ENCODE data around the gene TTC27.

Gene TTC27

DNA sequence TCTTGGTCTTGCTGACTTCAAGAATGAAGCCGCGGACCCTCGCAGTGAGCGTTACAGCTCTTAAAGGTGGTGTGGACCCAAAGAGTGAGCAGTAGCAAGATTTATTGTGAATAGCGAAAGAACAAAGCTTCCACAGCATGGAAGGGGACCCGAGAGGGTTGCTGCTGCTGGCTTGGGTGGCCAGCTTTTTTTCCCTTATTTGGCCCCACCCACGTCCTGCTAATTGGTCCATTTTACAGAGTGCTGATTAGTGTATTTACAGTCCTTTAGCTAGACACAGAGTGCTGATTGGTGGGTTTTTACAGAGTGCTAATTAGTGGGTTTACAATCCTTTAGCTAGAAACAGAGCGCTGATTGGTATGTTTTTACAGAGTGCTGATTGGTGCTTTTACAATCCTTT, 230.9 kb downstream of the TTC27 start:
- Histone ChIP-seq H2BK15ac (ENCODE audit: low read length) (no peak overlapping the region), H3K79me1 (ENCODE audit: low read depth, low read length) (no peaks in the 10 kb centered on the region), H4K8ac (ENCODE audit: low read depth, low read length) (no peak overlapping the region), H3K18ac (ENCODE audit: low read length) (no peak overlapping the region), H3K9ac (ENCODE audit: low read depth, low read length, poor library complexity) (no peak overlapping the region), H3K4ac (ENCODE audit: low read length) (no peak overlapping the region), H2AK5ac (ENCODE audit: low read depth, low read length) (no peak overlapping the region), H3K27ac (replicated peaks; ENCODE audit: low read length) (no peak overlapping the region), H3K4me2 (ENCODE audit: insufficient read depth, low read length, poor library complexity, severe bottlenecking) (no peak overlapping the region), H4K91ac (ENCODE audit: low read depth, low read length, poor library complexity) (no peak overlapping the region), H3K9me3 (replicated peaks in 1 of 2; ENCODE audit: control insufficient read depth in 2 of 2, insufficient read depth in 1 of 2, low read depth in 1 of 2, low read length in 2 of 2) (no peaks in the 10 kb centered on the region), H3K36me3 (replicated peaks in 1 of 2; ENCODE audit: control insufficient read depth in 2 of 2, insufficient read depth in 2 of 2, low read length in 2 of 2) (no peaks in the 10 kb centered on the region), H3K4me3 (ENCODE audit: low read length in 2 of 2) (no peak overlapping the region), H3K14ac (ENCODE audit: low read length) (no peak overlapping the region), H2BK120ac (ENCODE audit: low read depth, low read length) (no peak overlapping the region), H2AFZ (ENCODE audit: low read length) (no peak overlapping the region), H3K23ac (ENCODE audit: low read depth, low read length, poor library complexity) (no peak overlapping the region), H3K4me1 (ENCODE audit: control insufficient read depth in 2 of 2, insufficient read depth in 1 of 2, low read depth in 1 of 2, low read length in 2 of 2) (peaks cover 4 to 5% of the 10 kb centered on the region in 2 donors), H2BK12ac (ENCODE audit: low read length) (no peak overlapping the region), H3K27me3 (ENCODE audit: control insufficient read depth in 3 of 3, insufficient read depth in 3 of 3, low read depth in 1 of 3, low read length in 3 of 3) (no peaks in the 10 kb centered on the region), H2BK5ac (ENCODE audit: low read length) (no peak overlapping the region)
- no CpG with 5 or more reads among the region's 8 CpGs for WGBS, 2 donors (ENCODE audit: extremely low coverage in 2 of 2, insufficient read length in 2 of 2, insufficient replicate concordance in 1 of 2)
- DNase-seq (ENCODE audit: low spot score), result no peak

DNA sequence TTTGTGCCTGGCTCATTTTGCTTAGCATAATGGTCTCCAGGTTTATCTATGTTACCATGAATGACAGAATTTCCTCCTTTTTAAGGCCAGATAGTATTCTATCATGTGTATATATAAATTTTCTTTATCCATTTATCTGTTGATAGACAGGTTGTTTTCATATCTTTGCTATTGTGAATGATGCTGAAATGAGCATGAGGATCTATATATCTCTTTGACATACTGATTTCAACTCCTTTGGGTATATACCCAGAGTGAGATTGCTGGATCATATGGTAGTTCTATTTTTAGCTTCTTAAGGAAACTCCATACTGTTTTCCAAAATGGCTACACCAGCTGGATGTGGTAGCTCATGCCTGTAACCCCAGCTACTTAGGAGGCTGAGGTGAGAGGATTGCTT, 232.5 kb downstream of the TTC27 start:
- Histone ChIP-seq H3K18ac (ENCODE audit: low read length) (no peak overlapping the region), H3K9ac (ENCODE audit: low read depth, low read length, poor library complexity) (no peak overlapping the region), H3K9me3 (replicated peaks in 1 of 2; ENCODE audit: control insufficient read depth in 2 of 2, insufficient read depth in 1 of 2, low read depth in 1 of 2, low read length in 2 of 2) (no peaks in the 10 kb centered on the region), H3K27me3 (ENCODE audit: control insufficient read depth in 3 of 3, insufficient read depth in 3 of 3, low read depth in 1 of 3, low read length in 3 of 3) (no peaks in the 10 kb centered on the region), H2BK12ac (ENCODE audit: low read length) (no peak overlapping the region), H3K4me1 (ENCODE audit: control insufficient read depth in 2 of 2, insufficient read depth in 1 of 2, low read depth in 1 of 2, low read length in 2 of 2) (peaks cover 2 to 5% of the 10 kb centered on the region in 2 donors), H3K4ac (ENCODE audit: low read length) (no peak overlapping the region), H3K27ac (replicated peaks; ENCODE audit: low read length) (no peak overlapping the region), H3K4me2 (ENCODE audit: insufficient read depth, low read length, poor library complexity, severe bottlenecking) (no peak overlapping the region), H3K36me3 (replicated peaks in 1 of 2; ENCODE audit: control insufficient read depth in 2 of 2, insufficient read depth in 2 of 2, low read length in 2 of 2) (no peaks in the 10 kb centered on the region), H4K91ac (ENCODE audit: low read depth, low read length, poor library complexity) (no peak overlapping the region), H4K8ac (ENCODE audit: low read depth, low read length) (no peak overlapping the region), H2BK120ac (ENCODE audit: low read depth, low read length) (no peak overlapping the region), H2AFZ (ENCODE audit: low read length) (no peak overlapping the region), H3K23ac (ENCODE audit: low read depth, low read length, poor library complexity) (no peak overlapping the region), H3K14ac (ENCODE audit: low read length) (no peak overlapping the region), H2BK5ac (ENCODE audit: low read length) (no peak overlapping the region), H3K4me3 (ENCODE audit: low read length in 2 of 2) (no peak overlapping the region), H2AK5ac (ENCODE audit: low read depth, low read length) (no peak overlapping the region), H3K79me1 (ENCODE audit: low read depth, low read length) (no peaks in the 10 kb centered on the region), H2BK15ac (ENCODE audit: low read length) (no peak overlapping the region)
- no peak for DNase-seq (ENCODE audit: low spot score)

DNA sequence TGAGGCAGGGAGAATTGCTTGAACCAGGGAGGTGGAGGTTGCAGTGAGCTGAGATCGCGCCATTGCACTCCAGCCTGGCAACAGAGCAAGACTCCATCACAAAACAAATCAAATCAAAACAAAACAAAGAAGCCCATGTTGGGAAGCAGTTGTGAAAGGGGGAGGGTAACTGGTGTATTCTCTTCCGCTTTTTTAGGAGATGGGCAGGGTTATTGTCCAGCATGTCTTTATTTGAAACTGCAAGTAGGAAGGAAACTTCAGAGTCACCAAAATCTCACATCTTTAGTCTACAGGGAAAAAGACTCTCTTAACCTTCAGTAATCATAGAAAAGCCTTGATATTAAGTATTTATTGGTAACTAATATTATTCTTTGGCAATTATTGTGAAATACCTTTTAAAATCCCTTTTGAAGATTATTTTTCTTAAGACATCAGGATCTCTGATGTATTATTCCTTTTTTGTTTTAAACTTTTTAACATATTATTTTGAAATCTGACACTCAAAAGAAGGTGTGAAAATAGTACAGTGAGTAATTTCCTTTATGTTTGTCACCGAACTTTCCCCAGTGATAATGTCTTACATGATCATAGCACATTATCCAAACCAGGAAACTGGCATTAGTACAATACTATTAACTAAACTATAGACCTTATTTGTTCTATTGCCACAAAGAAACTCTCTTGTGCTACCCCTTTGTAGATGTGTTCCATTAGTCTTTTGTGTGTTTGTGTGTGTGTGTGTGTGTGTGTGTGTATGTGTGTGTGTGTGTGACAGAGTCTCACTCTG, 234.6 kb downstream of the TTC27 start:
- Histone ChIP-seq H2BK15ac (ENCODE audit: low read length) (no peak overlapping the region), H3K4me2 (ENCODE audit: insufficient read depth, low read length, poor library complexity, severe bottlenecking) (no peak overlapping the region), H2AK5ac (ENCODE audit: low read depth, low read length) (no peak overlapping the region), H4K91ac (ENCODE audit: low read depth, low read length, poor library complexity) (no peak overlapping the region), H3K27me3 (ENCODE audit: control insufficient read depth in 3 of 3, insufficient read depth in 3 of 3, low read depth in 1 of 3, low read length in 3 of 3) (no peaks in the 10 kb centered on the region), H2BK12ac (ENCODE audit: low read length) (no peak overlapping the region), H2BK120ac (ENCODE audit: low read depth, low read length) (no peak overlapping the region), H3K9ac (ENCODE audit: low read depth, low read length, poor library complexity) (no peak overlapping the region), H3K4me3 (ENCODE audit: low read length in 2 of 2) (no peak overlapping the region), H2BK5ac (ENCODE audit: low read length) (no peak overlapping the region), H3K9me3 (replicated peaks in 1 of 2; ENCODE audit: control insufficient read depth in 2 of 2, insufficient read depth in 1 of 2, low read depth in 1 of 2, low read length in 2 of 2) (no peaks in the 10 kb centered on the region), H3K23ac (ENCODE audit: low read depth, low read length, poor library complexity) (no peak overlapping the region), H2AFZ (ENCODE audit: low read length) (peak overlapping the region; percentile 24), H3K4ac (ENCODE audit: low read length) (no peak overlapping the region), H3K14ac (ENCODE audit: low read length) (no peak overlapping the region), H3K4me1 (ENCODE audit: control insufficient read depth in 2 of 2, insufficient read depth in 1 of 2, low read depth in 1 of 2, low read length in 2 of 2) (peaks cover 0 to 2% of the 10 kb centered on the region in 2 donors), H3K36me3 (replicated peaks in 1 of 2; ENCODE audit: control insufficient read depth in 2 of 2, insufficient read depth in 2 of 2, low read length in 2 of 2) (no peaks in the 10 kb centered on the region), H3K18ac (ENCODE audit: low read length) (no peak overlapping the region), H3K79me1 (ENCODE audit: low read depth, low read length) (no peaks in the 10 kb centered on the region), H3K27ac (replicated peaks; ENCODE audit: low read length) (no peak overlapping the region), H4K8ac (ENCODE audit: low read depth, low read length) (no peak overlapping the region)
- DNase-seq (ENCODE audit: low spot score), result no peak
- WGBS, 2 donors (ENCODE audit: extremely low coverage in 2 of 2, insufficient read length in 2 of 2, insufficient replicate concordance in 1 of 2), result no CpG with 5 or more reads among the region's 4 CpGs

DNA sequence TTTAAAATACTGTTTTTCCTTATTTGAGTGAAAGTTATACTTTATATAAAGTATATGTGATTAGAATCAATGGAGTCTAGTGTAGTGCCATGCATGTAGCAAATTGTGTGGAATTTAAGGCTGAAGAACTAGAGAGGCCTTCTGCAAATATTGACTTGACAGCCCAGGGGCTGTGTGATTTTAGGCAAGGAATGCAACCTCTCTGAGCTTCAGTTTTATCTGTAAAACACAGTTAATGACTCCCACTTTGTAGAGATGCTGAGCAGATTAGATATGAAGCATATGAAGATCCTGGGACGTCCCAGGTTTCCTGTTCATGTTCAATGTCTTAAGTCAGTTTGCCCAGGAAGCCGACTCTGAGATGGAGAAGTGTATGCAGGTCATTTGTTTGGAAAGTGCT, 235.5 kb downstream of the TTC27 start:
- Histone ChIP-seq H3K4me3 (ENCODE audit: low read length in 2 of 2) (no peak overlapping the region), H3K4me1 (ENCODE audit: control insufficient read depth in 2 of 2, insufficient read depth in 1 of 2, low read depth in 1 of 2, low read length in 2 of 2) (peaks cover 0 to 2% of the 10 kb centered on the region in 2 donors), H2AFZ (ENCODE audit: low read length) (no peak overlapping the region), H2BK15ac (ENCODE audit: low read length) (no peak overlapping the region), H3K27me3 (ENCODE audit: control insufficient read depth in 3 of 3, insufficient read depth in 3 of 3, low read depth in 1 of 3, low read length in 3 of 3) (no peaks in the 10 kb centered on the region), H2BK12ac (ENCODE audit: low read length) (no peak overlapping the region), H3K79me1 (ENCODE audit: low read depth, low read length) (no peaks in the 10 kb centered on the region), H3K4me2 (ENCODE audit: insufficient read depth, low read length, poor library complexity, severe bottlenecking) (no peak overlapping the region), H3K23ac (ENCODE audit: low read depth, low read length, poor library complexity) (no peak overlapping the region), H2AK5ac (ENCODE audit: low read depth, low read length) (no peak overlapping the region), H3K18ac (ENCODE audit: low read length) (no peak overlapping the region), H3K4ac (ENCODE audit: low read length) (no peak overlapping the region), H3K9me3 (replicated peaks in 1 of 2; ENCODE audit: control insufficient read depth in 2 of 2, insufficient read depth in 1 of 2, low read depth in 1 of 2, low read length in 2 of 2) (no peaks in the 10 kb centered on the region), H3K27ac (replicated peaks; ENCODE audit: low read length) (no peak overlapping the region), H3K14ac (ENCODE audit: low read length) (no peak overlapping the region), H4K8ac (ENCODE audit: low read depth, low read length) (no peak overlapping the region), H3K9ac (ENCODE audit: low read depth, low read length, poor library complexity) (no peak overlapping the region), H2BK5ac (ENCODE audit: low read length) (no peak overlapping the region), H4K91ac (ENCODE audit: low read depth, low read length, poor library complexity) (no peak overlapping the region), H2BK120ac (ENCODE audit: low read depth, low read length) (no peak overlapping the region), H3K36me3 (replicated peaks in 1 of 2; ENCODE audit: control insufficient read depth in 2 of 2, insufficient read depth in 2 of 2, low read length in 2 of 2) (no peaks in the 10 kb centered on the region)
- no peak for DNase-seq (ENCODE audit: low spot score)
- WGBS, 2 donors (ENCODE audit: extremely low coverage in 2 of 2, insufficient read length in 2 of 2, insufficient replicate concordance in 1 of 2), result no CpG with 5 or more reads among the region's 2 CpGs
